ENCODE data around the gene CNTN4.

The CNTN4 gene

DNA sequence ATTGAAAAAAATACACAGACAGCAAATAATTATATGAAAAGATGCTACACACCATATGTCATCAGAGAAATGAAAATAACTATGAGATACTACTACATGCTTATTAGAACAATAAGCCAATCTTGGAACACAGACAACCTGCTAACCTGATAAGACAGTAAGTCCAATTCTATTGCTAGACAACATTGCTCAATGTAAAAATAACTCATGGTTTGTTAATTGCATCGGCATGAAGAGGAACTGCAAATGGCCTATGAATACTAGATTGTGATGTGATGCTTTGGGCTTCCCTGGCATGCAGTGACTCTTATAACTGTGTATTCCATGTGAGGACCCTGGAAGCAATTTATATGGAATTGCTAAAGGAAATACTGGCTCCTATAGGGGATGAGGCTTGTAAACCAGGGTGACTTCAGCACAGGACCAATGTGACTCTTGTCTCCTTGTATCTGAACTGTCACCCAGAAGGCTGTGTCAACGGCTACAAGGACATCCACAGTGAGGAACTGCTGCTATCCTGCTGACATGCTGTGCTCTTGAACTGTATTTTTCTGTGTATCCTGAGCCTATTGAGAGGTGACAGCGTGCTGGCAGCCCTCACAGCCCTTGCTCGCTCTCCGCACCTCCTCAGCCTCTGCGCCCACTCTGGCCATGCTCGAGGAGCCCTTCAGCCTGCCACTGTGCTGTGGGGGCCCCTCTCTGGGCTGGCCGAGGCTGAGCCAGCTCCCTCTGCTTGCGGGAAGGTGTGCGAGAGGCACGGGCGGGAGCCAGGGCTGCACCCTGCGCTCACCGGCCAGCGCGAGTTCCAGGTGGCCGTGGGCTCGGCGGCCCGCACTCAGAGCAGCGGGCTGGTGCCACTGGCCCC is 385.7 kb downstream of the CNTN4 start:
- no peak for DNase-seq (ENCODE audit: low read depth)
- in situ Hi-C loops (cut with HindIII; ENCODE audit: low sequenced_read_pairs), result no loop called here
- TF ChIP-seq, protein P1, sequence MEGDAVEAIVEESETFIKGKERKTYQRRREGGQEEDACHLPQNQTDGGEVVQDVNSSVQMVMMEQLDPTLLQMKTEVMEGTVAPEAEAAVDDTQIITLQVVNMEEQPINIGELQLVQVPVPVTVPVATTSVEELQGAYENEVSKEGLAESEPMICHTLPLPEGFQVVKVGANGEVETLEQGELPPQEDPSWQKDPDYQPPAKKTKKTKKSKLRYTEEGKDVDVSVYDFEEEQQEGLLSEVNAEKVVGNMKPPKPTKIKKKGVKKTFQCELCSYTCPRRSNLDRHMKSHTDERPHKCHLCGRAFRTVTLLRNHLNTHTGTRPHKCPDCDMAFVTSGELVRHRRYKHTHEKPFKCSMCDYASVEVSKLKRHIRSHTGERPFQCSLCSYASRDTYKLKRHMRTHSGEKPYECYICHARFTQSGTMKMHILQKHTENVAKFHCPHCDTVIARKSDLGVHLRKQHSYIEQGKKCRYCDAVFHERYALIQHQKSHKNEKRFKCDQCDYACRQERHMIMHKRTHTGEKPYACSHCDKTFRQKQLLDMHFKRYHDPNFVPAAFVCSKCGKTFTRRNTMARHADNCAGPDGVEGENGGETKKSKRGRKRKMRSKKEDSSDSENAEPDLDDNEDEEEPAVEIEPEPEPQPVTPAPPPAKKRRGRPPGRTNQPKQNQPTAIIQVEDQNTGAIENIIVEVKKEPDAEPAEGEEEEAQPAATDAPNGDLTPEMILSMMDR (IDR thresholded peaks at IDR 0.05; ENCODE audit: low read depth, low read length, missing control alignments), result no peak
- no peak overlapping the region for H3K4me3 ChIP-seq (ENCODE audit: low read depth, low read length)

DNA sequence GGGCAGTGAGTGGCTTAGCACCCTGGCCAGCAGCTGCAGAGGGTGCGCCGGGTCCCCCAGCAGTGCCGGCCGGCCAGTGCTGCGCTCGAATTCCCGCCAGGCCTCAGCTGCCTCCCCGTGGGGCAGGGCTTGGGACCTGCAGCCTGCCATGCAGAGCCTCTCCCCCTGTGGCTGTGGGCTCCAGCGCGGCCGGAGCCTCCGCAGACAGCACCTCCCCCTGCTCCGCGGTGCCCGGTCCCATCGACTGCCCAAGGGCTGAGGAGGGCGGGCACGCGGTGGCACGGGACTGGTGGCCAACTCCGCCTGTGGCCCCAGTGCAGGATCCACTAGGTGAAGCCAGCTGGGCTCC is 386.3 kb downstream of the CNTN4 start:
- DNase-seq (ENCODE audit: low read depth), result no peak
- in situ Hi-C loops (cut with HindIII; ENCODE audit: low sequenced_read_pairs), result no loop called here
- TF ChIP-seq, protein P1 (IDR thresholded peaks at IDR 0.05; ENCODE audit: low read depth, low read length, missing control alignments), result no peak

DNA sequence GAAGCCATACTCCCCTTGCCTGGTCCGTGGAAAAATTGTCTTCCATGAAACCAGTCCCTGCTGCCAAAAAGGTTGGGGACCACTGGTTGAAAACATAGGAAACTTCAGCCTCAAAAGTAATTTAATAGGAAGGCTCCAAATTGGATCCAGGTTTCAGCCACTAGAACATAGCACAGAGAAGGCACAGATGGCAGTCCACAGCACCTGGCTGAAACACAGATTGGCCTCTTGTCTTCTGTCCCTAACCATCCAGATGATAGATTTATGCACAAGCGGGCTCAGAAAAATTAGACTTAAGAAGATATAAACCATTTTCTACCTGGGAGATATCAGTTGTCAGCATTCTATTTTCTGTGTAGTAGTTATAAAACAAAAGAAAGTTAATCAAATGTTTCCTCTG is 397.1 kb downstream of the CNTN4 start:
- in situ Hi-C loops (cut with HindIII; ENCODE audit: low sequenced_read_pairs), result no loop called here
- no peak for DNase-seq (ENCODE audit: low read depth)
- TF ChIP-seq, protein P1 (IDR thresholded peaks at IDR 0.05; ENCODE audit: low read depth, low read length, missing control alignments), result no peak
- no peak overlapping the region for H3K4me3 ChIP-seq (ENCODE audit: low read depth, low read length)

More for the DNA sequence above, 386.3 kb downstream of the CNTN4 start:
- no peak overlapping the region for H3K4me3 ChIP-seq (ENCODE audit: low read depth, low read length)

DNA sequence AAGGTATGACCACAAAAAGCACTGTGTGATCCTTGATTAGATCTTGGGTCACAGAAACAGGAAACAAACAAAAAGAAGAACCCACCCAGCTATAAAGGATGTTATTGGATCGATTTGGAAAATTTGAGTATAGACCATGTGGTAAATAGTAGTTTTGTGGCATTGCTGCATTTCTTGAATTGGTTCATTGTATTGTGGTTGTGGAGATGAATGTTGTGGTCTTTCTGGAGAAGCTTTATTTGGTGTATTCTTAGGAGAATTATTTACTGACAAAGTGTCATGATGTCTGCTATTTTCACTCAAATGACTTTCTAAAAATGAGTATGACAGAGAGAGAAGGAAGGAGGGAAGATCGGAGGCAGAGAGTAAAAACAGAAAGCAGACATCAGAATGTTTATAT is 406.2 kb downstream of the CNTN4 start:
- in situ Hi-C loops (cut with HindIII; ENCODE audit: low sequenced_read_pairs), result no loop called here
- TF ChIP-seq, protein P1 (IDR thresholded peaks at IDR 0.05; ENCODE audit: low read depth, low read length, missing control alignments), result no peak
- DNase-seq (ENCODE audit: low read depth), result no peak

DNA sequence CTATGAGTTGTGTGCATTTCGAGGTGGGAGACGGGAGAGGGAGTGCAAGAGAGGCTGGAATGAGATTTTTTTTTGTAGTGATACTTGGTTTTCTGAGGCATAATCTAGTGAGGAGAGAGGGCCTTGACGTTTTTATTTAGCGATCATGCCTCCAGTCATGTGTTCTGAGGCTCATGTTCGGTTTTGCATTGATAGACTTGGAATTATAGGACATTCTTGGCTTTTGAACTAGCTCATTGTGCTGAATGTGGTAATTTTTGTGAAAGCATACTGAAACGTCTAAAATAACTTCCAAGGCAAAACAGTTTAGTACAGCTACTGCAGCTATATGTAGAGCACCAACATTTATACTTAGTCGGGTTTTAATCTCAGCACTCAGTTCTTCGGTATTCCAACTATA is 408.1 kb downstream of the CNTN4 start:
- TF ChIP-seq, protein P1 (IDR thresholded peaks at IDR 0.05; ENCODE audit: low read depth, low read length, missing control alignments), result no peak
- no peak for DNase-seq (ENCODE audit: low read depth)
- in situ Hi-C loops (cut with HindIII; ENCODE audit: low sequenced_read_pairs), result no loop called here
- no peak overlapping the region for H3K4me3 ChIP-seq (ENCODE audit: low read depth, low read length)

More for the DNA sequence above, 406.2 kb downstream of the CNTN4 start:
- no peak overlapping the region for H3K4me3 ChIP-seq (ENCODE audit: low read depth, low read length)

DNA sequence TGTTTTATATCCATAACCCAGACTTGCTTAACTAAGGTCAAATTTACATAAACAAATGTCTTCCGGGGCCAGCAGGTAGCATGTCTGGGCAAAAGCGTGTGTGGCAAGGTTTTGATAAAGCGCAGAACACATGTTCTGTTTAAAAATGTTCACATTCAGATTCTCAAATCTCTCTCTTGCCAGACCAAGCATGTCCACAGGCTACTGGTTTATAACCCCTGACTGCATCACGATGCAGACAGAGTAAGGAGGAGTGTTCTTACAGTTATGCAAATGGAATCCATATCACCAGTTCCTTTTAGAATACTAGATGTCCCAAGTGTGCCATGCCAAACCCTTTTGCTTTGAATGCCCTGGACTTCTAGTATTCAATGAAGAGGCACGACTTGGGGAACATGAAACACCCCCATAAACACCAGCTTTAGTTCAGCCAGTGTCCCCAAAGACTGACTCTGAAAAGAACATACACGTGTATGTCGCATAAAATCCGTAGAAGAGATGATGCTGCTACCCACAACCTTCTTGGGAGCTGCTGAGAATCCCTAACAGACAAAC is 412.0 kb downstream of the CNTN4 start:
- H3K4me3 ChIP-seq (ENCODE audit: low read depth, low read length), result no peak overlapping the region
- TF ChIP-seq, protein P1 (IDR thresholded peaks at IDR 0.05; ENCODE audit: low read depth, low read length, missing control alignments), result no peak
- DNase-seq (ENCODE audit: low read depth), result no peak
- in situ Hi-C loops (cut with HindIII; ENCODE audit: low sequenced_read_pairs), result no loop called here
